Kidney tubule cell (primary cell): ENCODE data around the gene MPPED2.
A peak's percentile ranks its signal among the peaks of the same experiment; 100 is the strongest.

Source experiments
- DNase-seq: peaks from one replicate; pipeline ENCODE4 v3.0.0-alpha.2; 2018; ENCODE audit warnings: low spot score

MPPED2 gene, protein sequence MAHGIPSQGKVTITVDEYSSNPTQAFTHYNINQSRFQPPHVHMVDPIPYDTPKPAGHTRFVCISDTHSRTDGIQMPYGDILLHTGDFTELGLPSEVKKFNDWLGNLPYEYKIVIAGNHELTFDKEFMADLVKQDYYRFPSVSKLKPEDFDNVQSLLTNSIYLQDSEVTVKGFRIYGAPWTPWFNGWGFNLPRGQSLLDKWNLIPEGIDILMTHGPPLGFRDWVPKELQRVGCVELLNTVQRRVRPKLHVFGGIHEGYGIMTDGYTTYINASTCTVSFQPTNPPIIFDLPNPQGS

GRCh38 chr11:30586251-30587144, at the start of gene MPPED2:
TSS of gene MPPED2 (minus strand) at chr11:30586353. CDS start at chr11:30580373, 5,980 bp downstream.
- DNase-seq = peak; percentile 40

GRCh38 chr11:30635401-30635989, 49.3 kb upstream of the MPPED2 start:
- DNase-seq = peak; percentile 48

DNA sequence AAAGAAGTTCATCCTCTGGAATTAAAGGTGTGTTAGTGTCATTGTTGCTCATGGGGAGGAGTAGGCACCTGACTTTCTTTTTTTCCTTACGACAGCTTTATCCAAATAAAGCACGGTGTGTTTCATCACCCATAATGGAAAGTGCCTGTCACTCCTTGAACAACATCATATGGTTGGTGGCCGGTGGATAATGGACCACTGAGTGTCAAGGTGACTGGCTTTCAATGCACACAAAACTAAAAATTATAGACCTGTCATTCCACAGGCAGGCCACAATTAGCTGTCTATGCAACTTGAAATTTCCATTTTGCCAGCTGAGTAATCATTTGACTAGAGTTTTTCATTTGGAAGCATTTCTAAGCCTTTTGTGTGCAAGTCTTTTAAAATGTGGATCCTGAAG, 45.0 kb upstream of the MPPED2 start:
- no peak for DNase-seq

- DNase-seq = no peak
These were observed 33.6 kb upstream of the MPPED2 start for GRCh38 chr11:30619767-30620166.

GRCh38 chr11:30617762-30618161, 31.6 kb upstream of the MPPED2 start:
- DNase-seq = no peak

GRCh38 chr11:30610628-30611027, 24.5 kb upstream of the MPPED2 start:
- no peak for DNase-seq

DNA sequence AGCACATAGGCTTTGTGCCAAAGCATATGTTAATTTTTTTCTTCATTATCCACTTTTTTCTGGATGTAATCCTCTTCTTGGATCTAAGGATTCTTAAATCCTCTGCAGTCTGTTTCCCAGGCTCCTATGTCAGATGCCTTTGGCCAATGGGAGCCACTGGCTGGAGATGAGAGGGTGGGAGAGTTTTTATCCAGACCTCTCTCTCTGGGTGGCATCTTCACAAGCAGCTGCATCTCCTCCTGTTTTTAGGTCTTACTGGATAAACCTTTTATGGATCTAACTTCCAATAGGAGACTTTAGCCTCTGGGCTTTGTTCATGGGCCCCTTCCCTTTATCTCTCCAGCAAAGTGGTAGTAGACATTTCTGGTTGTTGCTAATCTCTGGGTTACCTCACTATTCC, 22.4 kb upstream of the MPPED2 start:
- no peak for DNase-seq

DNA sequence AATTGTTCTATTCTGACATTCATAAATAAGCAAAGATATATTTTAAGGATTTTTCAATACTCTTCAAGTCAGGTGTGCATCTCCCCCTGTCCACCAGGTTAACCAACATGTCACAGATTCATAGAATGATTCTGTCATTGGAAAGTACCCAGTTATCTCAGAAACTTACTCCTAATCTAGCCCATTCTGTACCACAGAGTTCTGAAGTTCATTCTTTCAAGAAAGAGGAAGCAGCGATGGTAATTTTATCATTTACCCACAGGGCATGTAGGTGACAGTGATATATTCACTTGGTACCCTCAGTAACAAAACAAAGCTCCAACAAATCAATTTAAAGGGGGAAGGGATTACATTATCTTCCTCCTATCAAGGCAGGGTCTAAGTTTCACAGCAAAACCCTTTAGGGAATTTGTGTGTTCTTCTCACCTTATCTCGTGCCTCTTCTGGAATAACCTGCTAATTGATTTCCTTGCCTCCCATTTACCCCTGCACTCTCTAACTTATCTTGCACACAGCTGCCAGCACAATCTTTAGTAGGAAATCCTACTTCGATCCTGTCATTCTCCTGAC, 19.0 kb upstream of the MPPED2 start:
- DNase-seq = no peak

GRCh38 chr11:30603357-30603756, 17.2 kb upstream of the MPPED2 start:
- DNase-seq = no peak

DNA sequence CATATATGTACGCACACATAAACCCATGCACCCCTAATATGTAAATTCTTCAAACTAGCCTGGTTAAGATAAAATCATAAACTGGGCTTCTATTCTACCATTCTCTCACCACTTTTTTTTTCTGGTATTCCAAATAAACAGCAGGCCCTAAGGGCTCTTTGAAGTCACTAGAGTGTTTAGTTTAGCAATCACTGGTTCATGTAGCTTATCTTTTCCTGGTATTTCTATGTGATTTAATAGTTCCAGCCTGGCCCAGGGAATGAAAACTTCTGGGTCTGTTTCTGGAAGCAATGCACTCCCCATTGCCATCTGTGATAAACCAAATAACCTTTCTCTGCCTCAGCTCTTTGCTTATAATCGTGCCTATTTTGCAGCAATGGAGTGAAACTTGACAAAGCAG, 10.7 kb upstream of the MPPED2 start:
- DNase-seq = no peak

GRCh38 chr11:30595934-30596333, 9.8 kb upstream of the MPPED2 start:
- no peak for DNase-seq

DNA sequence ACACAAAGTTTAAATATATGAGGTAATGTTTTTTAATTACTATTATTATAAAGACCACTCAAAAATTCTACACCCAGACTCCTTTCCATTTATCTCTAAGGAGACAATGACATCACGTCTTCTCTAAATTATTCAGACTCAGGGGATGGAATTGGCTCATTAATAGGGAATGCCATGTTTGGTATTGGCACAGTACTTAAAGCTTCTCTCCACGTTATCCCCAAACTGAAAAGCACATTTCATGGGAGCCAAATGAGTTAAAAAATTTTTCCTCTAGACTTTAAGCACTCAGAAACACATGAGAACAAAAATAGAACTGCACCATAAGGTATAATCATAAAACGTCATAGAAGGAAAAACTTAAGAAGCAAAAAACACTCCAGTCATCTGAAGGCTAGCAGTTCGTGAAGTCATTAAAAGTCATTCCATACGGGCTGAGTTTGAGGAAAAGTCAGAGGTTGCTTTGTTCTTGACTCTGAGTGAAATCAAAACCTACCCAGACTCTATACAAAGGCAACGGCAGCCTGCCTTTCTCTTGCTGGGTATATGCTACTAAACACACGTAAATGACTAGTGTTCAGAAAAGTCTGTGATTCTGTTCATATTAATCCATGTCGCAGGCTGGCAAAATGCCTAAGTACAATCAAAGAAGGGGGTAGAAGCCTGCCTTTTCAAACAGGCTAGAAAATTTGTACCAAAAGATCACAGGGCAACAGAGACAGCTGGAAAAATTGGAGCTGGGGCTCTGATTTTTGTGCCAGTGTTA, 8.7 kb upstream of the MPPED2 start:
- no peak for DNase-seq

DNA sequence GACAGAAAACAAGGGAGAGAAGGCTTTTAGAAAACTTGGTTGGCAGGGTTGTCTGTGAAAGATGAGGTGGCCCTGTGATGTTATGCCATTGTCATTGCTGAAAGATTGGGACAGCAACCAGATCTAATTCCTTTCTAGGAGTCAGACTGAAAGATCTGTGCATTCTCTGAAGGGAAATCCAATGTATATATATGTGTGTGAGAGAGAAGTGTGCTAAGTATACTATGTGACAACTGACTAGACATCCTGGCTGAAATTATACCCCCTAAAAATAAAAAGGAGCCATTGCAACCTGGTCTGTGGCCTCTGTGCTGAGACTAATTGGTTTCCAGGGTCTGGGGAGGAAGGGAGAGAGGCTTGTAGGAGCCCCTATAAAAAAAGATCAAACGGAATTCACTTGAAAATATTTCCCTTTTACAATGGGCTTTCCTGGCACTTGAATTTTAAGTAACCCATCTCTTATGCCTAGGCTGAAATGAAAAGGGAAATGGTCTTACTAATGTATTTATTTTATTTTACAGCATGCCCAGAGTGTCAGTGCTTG, 1.2 kb upstream of the MPPED2 start:
- DNase-seq = no peak

- DNase-seq = peak; percentile 7
These were observed 282 bp downstream of the MPPED2 start for GRCh38 chr11:30585892-30586250.

- DNase-seq = peak; percentile 12
These were observed 845 bp downstream of the MPPED2 start for GRCh38 chr11:30585125-30585891.

- DNase-seq = peak; percentile 26
These were observed 2.5 kb downstream of the MPPED2 start for GRCh38 chr11:30583476-30584280.

- no peak for DNase-seq
These were observed 3.4 kb downstream of the MPPED2 start for GRCh38 chr11:30582726-30583125.

DNA sequence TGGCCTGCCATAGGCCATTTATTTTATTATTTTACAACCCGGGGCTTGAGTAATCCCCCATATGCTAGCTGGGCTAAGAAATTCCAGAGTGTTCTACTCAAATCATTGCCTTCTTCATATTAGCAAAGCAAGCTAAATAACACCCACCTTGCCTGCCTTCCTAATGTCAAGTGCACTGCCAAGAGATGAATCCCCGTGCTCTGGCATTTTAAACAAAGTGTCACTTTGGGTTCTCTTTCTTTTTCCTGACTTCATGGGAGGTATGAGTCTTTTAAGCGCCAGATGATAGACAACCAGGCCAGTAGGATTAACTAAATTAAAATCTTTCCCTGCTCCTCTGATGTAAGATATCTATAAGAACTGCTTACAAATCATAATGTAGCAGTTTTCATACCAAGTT, 4.5 kb downstream of the MPPED2 start:
- DNase-seq = no peak

- DNase-seq = no peak
These were observed 5.6 kb downstream of the MPPED2 start for GRCh38 chr11:30580573-30580972.
